Chondrocyte (in vitro differentiated cells): Measurements from ENCODE around the gene LRRC42. TPM values are rescaled to one million over a fixed set of nuclear protein-coding genes. Genes with fewer than 3 reads are reported as not detected.

Experiments
- DNase-seq: peaks from one replicate; pipeline ENCODE4 v3.0.0; 2021; ENCODE audit warnings: mixed read lengths, low spot score
- H3K27ac Mint-ChIP-seq: one replicate; pipeline ENCODE4 v1.8.0; 2021; ENCODE audit warnings: mild to moderate bottlenecking, moderate library complexity, mixed read lengths; ENCODE audit not compliant: unreplicated experiment
- H3K27me3 Mint-ChIP-seq: 2 replicates; pipeline ENCODE4 v1.8.0; 2021; ENCODE audit warnings: low read depth, mixed read lengths
- H3K36me3 Mint-ChIP-seq: 2 replicates; pipeline ENCODE4 v1.8.0; 2021; ENCODE audit warnings: low read depth, mixed read lengths
- H3K4me1 Mint-ChIP-seq: 2 replicates; pipeline ENCODE4 v1.8.0; 2021; ENCODE audit warnings: low read depth, mild to moderate bottlenecking, mixed read lengths
- H3K4me3 Mint-ChIP-seq: one replicate; pipeline ENCODE4 v1.8.0; 2021; ENCODE audit warnings: mild to moderate bottlenecking, moderate library complexity, mixed read lengths; ENCODE audit not compliant: unreplicated experiment
- H3K9me3 Mint-ChIP-seq: 2 replicates; pipeline ENCODE4 v1.8.0; 2021; ENCODE audit warnings: low read depth, mixed read lengths
- total RNA-seq: library from RNA; stranded (reverse); gene quantifications from 3 replicates; pipeline ENCODE4 v1.2.1, GENCODE V29; 2021
- TF ChIP-seq, protein P1 (sequence below): fragments of 200-600 bp; sonication (generic); IDR thresholded peaks from 2 replicates; pipeline ENCODE4 v1.5.0; 2021; ENCODE audit warnings: antibody characterized with exemption, mild to moderate bottlenecking, moderate library complexity

Gene LRRC42
- total RNA-seq, 1 donor from 2014 or later = 37.6 TPM

DNA sequence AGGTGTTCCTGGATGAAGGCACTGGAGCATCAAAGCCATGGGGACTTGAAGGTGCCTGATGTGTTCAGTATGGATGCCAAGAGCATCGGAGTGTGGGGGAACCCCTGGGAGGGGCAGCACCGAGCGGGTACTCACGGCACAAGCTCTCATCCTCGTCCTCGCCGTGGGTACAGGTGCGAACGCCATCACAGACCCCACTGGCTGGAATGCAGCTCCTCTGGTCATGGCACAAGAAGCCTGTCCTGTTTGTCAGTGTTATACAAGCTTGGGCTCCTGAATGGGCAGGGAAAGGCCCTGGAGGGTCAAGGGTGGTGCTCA is 65.8 kb downstream of the LRRC42 start:
- Mint-ChIP-seq H3K9me3 (no peaks in the 10 kb centered on the region), H3K36me3 (no peaks in the 10 kb centered on the region), H3K4me1 (no peaks in the 10 kb centered on the region), H3K4me3 (no peak overlapping the region), H3K27me3 (peaks cover 41% of the 10 kb centered on the region), H3K27ac (no peak overlapping the region)
- DNase-seq = no peak
- TF ChIP-seq, protein P1, sequence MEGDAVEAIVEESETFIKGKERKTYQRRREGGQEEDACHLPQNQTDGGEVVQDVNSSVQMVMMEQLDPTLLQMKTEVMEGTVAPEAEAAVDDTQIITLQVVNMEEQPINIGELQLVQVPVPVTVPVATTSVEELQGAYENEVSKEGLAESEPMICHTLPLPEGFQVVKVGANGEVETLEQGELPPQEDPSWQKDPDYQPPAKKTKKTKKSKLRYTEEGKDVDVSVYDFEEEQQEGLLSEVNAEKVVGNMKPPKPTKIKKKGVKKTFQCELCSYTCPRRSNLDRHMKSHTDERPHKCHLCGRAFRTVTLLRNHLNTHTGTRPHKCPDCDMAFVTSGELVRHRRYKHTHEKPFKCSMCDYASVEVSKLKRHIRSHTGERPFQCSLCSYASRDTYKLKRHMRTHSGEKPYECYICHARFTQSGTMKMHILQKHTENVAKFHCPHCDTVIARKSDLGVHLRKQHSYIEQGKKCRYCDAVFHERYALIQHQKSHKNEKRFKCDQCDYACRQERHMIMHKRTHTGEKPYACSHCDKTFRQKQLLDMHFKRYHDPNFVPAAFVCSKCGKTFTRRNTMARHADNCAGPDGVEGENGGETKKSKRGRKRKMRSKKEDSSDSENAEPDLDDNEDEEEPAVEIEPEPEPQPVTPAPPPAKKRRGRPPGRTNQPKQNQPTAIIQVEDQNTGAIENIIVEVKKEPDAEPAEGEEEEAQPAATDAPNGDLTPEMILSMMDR = no peak

DNA sequence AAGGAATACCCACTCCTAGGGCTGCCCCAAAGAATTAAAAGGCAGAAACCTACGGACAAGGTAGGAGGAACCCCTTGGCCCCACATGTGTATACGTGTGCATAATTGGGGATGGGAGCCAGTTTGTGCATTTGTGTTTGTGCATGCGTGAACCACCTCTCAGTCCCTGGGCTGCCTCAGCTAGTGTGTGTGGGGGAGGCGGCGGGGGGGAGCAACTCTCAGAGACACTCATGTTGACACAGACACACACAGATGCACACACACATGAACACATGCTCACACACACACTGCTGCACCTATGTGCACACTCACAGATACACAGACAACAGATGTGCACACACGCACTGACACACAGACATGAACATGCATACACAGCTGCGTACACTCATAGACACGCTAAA is 66.7 kb downstream of the LRRC42 start:
- TF ChIP-seq, protein P1 = no peak
- H3K4me1 Mint-ChIP-seq = no peaks in the 10 kb centered on the region
- no peak overlapping the region for H3K27ac Mint-ChIP-seq
- no peaks in the 10 kb centered on the region for H3K9me3 Mint-ChIP-seq
- H3K36me3 Mint-ChIP-seq = no peaks in the 10 kb centered on the region
- H3K4me3 Mint-ChIP-seq = no peak overlapping the region
- H3K27me3 Mint-ChIP-seq = peaks cover 48% of the 10 kb centered on the region
- DNase-seq = no peak

DNA sequence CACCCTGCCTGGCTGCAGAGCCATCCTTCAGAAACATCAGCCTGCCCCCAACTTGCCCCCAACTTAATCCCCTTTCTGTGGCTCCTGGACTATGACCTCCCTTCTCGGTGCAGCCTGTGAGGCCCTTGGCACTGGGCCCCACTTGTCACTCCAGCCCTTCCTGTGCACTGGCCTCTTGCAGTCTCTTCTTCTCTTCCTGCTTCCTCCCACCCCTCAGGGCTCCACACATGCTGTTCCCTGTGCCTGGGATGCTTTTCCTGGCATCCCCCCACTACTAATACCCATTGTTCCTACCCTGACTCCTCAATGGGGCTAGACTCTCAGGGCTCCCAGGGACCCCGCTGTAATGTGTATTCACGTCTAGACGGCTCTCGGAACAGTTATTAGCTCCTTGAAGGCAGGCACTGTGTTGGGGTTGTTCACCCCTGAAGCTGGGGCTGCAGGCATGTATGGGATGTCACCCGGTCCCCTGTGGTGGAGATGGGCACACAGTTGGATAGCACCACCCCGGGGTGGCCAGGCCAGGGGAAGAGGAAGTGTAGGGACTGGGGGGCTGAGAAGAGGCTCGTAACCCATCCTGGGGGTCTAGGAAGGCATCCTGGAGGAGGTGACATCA is 67.4 kb downstream of the LRRC42 start:
- TF ChIP-seq, protein P1 = no peak
- DNase-seq = no peak
- no peak overlapping the region for H3K27ac Mint-ChIP-seq
- peaks cover 46% of the 10 kb centered on the region for H3K27me3 Mint-ChIP-seq
- H3K9me3 Mint-ChIP-seq = no peaks in the 10 kb centered on the region
- H3K4me1 Mint-ChIP-seq = no peaks in the 10 kb centered on the region
- no peaks in the 10 kb centered on the region for H3K36me3 Mint-ChIP-seq
- H3K4me3 Mint-ChIP-seq = no peak overlapping the region

DNA sequence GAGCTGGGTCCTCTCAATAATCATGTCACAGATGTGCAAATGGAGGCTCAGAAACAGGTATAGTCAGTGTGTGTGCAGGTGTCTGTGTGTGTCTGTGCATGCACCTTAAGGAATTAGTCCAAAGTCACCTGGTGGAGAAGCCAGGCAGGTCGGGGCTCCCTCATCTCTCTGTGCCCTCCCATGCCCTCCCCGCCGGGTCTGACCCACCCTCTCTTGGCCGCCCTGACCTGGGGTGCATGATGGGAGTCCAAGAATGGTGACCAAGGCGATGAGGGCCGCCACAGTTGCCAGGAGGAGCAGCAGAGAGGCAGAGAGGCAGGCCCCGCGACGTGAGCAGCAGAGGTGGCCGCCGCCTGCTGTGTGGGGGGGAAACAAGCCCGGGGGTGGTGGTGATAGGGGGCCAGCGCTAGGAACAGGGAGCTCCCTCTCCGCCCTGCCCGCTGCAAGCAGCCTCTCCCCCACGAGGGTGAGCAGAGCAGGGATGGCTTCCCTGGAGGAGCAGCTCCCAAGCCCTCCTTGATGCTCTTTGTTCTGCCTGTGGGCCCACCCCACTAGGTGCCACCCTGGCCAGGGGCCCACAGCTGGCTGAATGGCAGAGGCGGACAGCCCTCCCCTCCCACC is 68.0 kb downstream of the LRRC42 start:
- TF ChIP-seq, protein P1 = no peak
- no peaks in the 10 kb centered on the region for H3K9me3 Mint-ChIP-seq
- H3K4me3 Mint-ChIP-seq = no peak overlapping the region
- peaks cover 46% of the 10 kb centered on the region for H3K27me3 Mint-ChIP-seq
- no peaks in the 10 kb centered on the region for H3K4me1 Mint-ChIP-seq
- DNase-seq = no peak
- no peaks in the 10 kb centered on the region for H3K36me3 Mint-ChIP-seq
- H3K27ac Mint-ChIP-seq = no peak overlapping the region

DNA sequence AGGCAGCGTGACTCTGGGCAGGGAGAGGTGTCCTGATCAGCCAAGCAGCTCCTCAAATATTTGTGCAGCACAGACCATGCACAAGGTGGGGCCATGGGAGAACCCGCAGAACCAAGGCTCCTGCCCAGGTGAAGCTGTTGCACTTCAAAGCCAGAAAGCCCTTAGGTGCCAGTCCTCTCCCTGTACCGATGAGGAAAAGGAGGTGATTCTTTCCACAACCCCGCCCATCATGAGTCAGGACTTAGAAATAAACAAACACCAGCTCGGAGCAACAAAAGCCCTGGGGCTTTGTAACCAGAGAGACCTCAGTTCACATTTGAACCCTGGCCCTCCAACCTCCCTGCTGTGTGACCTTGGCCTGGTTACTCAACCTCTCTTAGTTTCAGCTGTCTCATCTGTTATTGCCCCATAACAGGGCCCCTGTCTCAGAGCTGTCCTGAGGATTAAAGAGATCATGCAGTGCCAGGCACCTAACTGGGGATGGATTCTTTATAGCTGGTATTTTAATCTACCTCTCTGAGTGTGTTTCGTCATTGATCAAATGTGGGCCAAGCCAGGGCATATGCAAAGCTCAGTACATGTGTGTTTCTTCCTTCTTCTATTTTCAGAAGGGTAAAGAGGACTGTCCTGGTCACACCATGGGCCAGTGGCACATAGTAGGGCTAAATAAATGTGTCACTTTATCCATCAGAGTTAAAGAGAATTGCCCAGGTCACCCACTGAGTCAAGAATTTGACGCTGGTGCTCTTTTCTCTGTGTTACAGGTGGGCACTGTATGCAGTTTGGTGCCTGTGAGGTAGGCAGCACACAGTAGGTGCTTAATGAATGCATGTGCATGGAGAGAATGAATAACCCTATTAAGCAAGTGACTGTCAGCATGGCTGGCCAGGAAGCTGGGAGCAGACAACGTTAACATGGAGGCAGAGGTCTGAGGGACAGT is 70.5 kb downstream of the LRRC42 start:
- H3K27me3 Mint-ChIP-seq = peaks cover 35% of the 10 kb centered on the region
- H3K4me3 Mint-ChIP-seq = no peak overlapping the region
- TF ChIP-seq, protein P1 = no peak
- H3K36me3 Mint-ChIP-seq = no peaks in the 10 kb centered on the region
- no peaks in the 10 kb centered on the region for H3K4me1 Mint-ChIP-seq
- no peaks in the 10 kb centered on the region for H3K9me3 Mint-ChIP-seq
- no peak for DNase-seq
- H3K27ac Mint-ChIP-seq = no peak overlapping the region
